Vagina (tissue), 2 donors: ENCODE measurements around the gene CT47C1. TPM values are rescaled to one million over a fixed set of nuclear protein-coding genes. Genes with fewer than 3 reads are reported as not detected.

Source experiments
- DNase-seq, 2 donors: peaks; one replicate each; pipeline ENCODE4 v3.0.0-alpha.2; 2017; ENCODE audit errors: extremely low spot score in 2 of 2
- H3K27ac ChIP-seq: fragments of 200-600 bp; sonication (generic); one replicate; pipeline ENCODE4 v1.5.1; 2019
- H3K27me3 ChIP-seq: fragments of 200-600 bp; sonication (generic); one replicate; pipeline ENCODE4 v1.5.1; 2019
- H3K36me3 ChIP-seq, 2 donors: fragments of 200-600 bp; sonication (generic); one replicate each; pipeline ENCODE4 v1.5.1; 2017 to 2019
- H3K4me1 ChIP-seq: fragments of 200-600 bp; sonication (generic); one replicate; pipeline ENCODE4 v1.5.1; 2019
- H3K4me3 ChIP-seq, 2 donors: fragments of 200-600 bp; sonication (generic); 1 replicate in 1 of 2; 2 replicates in 1 of 2; pipeline ENCODE4 v1.5.1; 2016 to 2019
- H3K9me3 ChIP-seq: fragments of 200-600 bp; sonication (generic); one replicate; pipeline ENCODE4 v1.5.1; 2019
- CTCF ChIP-seq, 3 experiments: fragments of 450-650 bp in 2 of 3; fragments of 200-600 bp in 1 of 3; sonication (generic) in 1 of 3; IDR thresholded peaks; one replicate each; pipeline ENCODE4 v1.5.1; 2017 to 2019; ENCODE audit warnings: antibody characterized with exemption in 3 of 3, mild to moderate bottlenecking in 2 of 3, moderate library complexity in 2 of 3
- POLR2A ChIP-seq, 2 donors: fragments of 450-650 bp; IDR thresholded peaks; one replicate each; pipeline ENCODE4 v1.6.1; 2017; ENCODE audit warnings: antibody characterized with exemption in 2 of 2, mild to moderate bottlenecking in 2 of 2, moderate library complexity in 2 of 2
- POLR2AphosphoS5 ChIP-seq, 2 donors: sonication (generic); formaldehyde crosslinking; IDR thresholded peaks; one replicate each; pipeline ENCODE4 v1.9.0; 2017; ENCODE audit warnings: antibody characterized with exemption in 2 of 2, mild to moderate bottlenecking in 2 of 2, low read depth in 1 of 2; ENCODE audit not compliant: insufficient read depth in 1 of 2
- intact Hi-C: fragments of 100-400 bp; cut with DNase I; formaldehyde crosslinking; loops from one replicate; pipeline ENCODE4 v1.15.1; 2023
- total RNA-seq: library from RNA; depleted of rRNA; stranded (reverse); fragments of >200 nt; gene quantifications from one replicate; pipeline ENCODE4 v1.2.3, GENCODE V29; 2016

The CT47C1 gene
- total RNA-seq, 1 donor from 2014 or later, result not detected

- Histone ChIP-seq H3K9me3 (no peaks in the 10 kb centered on the region), H3K27ac (no peak overlapping the region), H3K27me3 (no peaks in the 10 kb centered on the region), H3K4me1 (no peaks in the 10 kb centered on the region), H3K36me3 (no peaks in the 10 kb centered on the region), H3K4me3 (no peak overlapping the region)
- DNase-seq, result no peak
- intact Hi-C loops, result no loop called here
- TF ChIP-seq POLR2AphosphoS5 (IDR thresholded peaks at IDR 0.05; ENCODE audit: insufficient read depth in 1 of 2, low read depth in 1 of 2) (no peak), CTCF (IDR thresholded peaks at IDR 0.05) (no peak), POLR2A (IDR thresholded peaks at IDR 0.05) (no peak)
Measured at GRCh38 chrX:119101168-119101567, 28.4 kb downstream of the CT47C1 start.

- no peak for DNase-seq
- no peak overlapping the region for H3K4me3 ChIP-seq
- no peaks in the 10 kb centered on the region for H3K9me3 ChIP-seq
- no peaks in the 10 kb centered on the region for H3K27me3 ChIP-seq
- intact Hi-C loops, result no loop called here
- H3K4me1 ChIP-seq, result no peaks in the 10 kb centered on the region
- TF ChIP-seq POLR2AphosphoS5 (IDR thresholded peaks at IDR 0.05; ENCODE audit: insufficient read depth in 1 of 2, low read depth in 1 of 2) (no peak), POLR2A (IDR thresholded peaks at IDR 0.05) (no peak), CTCF (IDR thresholded peaks at IDR 0.05) (no peak)
- H3K36me3 ChIP-seq, result no peaks in the 10 kb centered on the region
- H3K27ac ChIP-seq, result no peak overlapping the region
Measured at GRCh38 chrX:119105826-119106225, 33.0 kb downstream of the CT47C1 start.

GRCh38 chrX:119107206-119107605 lies 34.4 kb downstream of the CT47C1 start:
- Histone ChIP-seq H3K9me3 (no peaks in the 10 kb centered on the region), H3K36me3 (no peaks in the 10 kb centered on the region), H3K4me3 (no peak overlapping the region), H3K27ac (no peak overlapping the region), H3K27me3 (no peaks in the 10 kb centered on the region), H3K4me1 (no peaks in the 10 kb centered on the region)
- no peak for TF ChIP-seq CTCF (IDR thresholded peaks at IDR 0.05)
- TF ChIP-seq POLR2AphosphoS5 (IDR thresholded peaks at IDR 0.05; ENCODE audit: insufficient read depth in 1 of 2, low read depth in 1 of 2), result no peak
- TF ChIP-seq POLR2A (IDR thresholded peaks at IDR 0.05), result no peak
- intact Hi-C loops, result no loop called here
- no peak for DNase-seq

GRCh38 chrX:119118780-119119395 lies 46.1 kb downstream of the CT47C1 start:
- TF ChIP-seq POLR2AphosphoS5 (IDR thresholded peaks at IDR 0.05; ENCODE audit: insufficient read depth in 1 of 2, low read depth in 1 of 2), result no peak
- TF ChIP-seq CTCF (IDR thresholded peaks at IDR 0.05), result peak in 2 of 3 experiments; percentile 20 to 46
- H3K9me3 ChIP-seq, result no peaks in the 10 kb centered on the region
- H3K27me3 ChIP-seq, result no peaks in the 10 kb centered on the region
- intact Hi-C loops, result loop anchor here (10.0 kb wide), 1 partner anchor 76 kb away; no protein-coding TSS in a partner anchor
- H3K27ac ChIP-seq, result no peak overlapping the region
- no peak overlapping the region for H3K4me3 ChIP-seq
- H3K4me1 ChIP-seq, result no peaks in the 10 kb centered on the region
- DNase-seq, result no peak
- no peaks in the 10 kb centered on the region for H3K36me3 ChIP-seq

GRCh38 chrX:119121341-119121740 lies 48.5 kb downstream of the CT47C1 start:
- H3K4me3 ChIP-seq, result no peak overlapping the region
- H3K4me1 ChIP-seq, result no peaks in the 10 kb centered on the region
- H3K27ac ChIP-seq, result no peak overlapping the region
- H3K36me3 ChIP-seq, result no peaks in the 10 kb centered on the region
- no peak for TF ChIP-seq CTCF (IDR thresholded peaks at IDR 0.05)
- TF ChIP-seq POLR2AphosphoS5 (IDR thresholded peaks at IDR 0.05; ENCODE audit: insufficient read depth in 1 of 2, low read depth in 1 of 2), result no peak
- no peak for TF ChIP-seq POLR2A (IDR thresholded peaks at IDR 0.05)
- no peaks in the 10 kb centered on the region for H3K27me3 ChIP-seq
- DNase-seq, result no peak
- no peaks in the 10 kb centered on the region for H3K9me3 ChIP-seq
- intact Hi-C loops, result no loop called here
